ENCODE results near the gene SPRYD3.
A peak's percentile ranks its signal among the peaks of the same experiment; 100 is the strongest.

SPRYD3 gene

GRCh38 chr12:53097564-53098353, 18.6 kb upstream of the SPRYD3 start, which contains the start of gene IGFBP6:
Gene IGFBP6 (plus strand): TSS chr12:53097667. CDS start chr12:53097718, 51 bp downstream.
- Histone ChIP-seq H3K4me3 (ENCODE audit: low read length) (peak within 1 kb of the TSS; percentile 74), H4K20me1 (ENCODE audit: control insufficient read depth, insufficient read depth, low read depth, low read length) (no peaks in the 10 kb centered on the region), H3K9me2 (replicated peaks; ENCODE audit: control insufficient read depth, low read length) (no peaks in the 10 kb centered on the region), H3F3A (ENCODE audit: control insufficient read depth, insufficient read depth) (peaks cover 9% of the 10 kb centered on the region), H3K27ac (ENCODE audit: low read depth, low read length) (no peak within 1 kb of the TSS), H3K9me3 (ENCODE audit: control insufficient read depth, insufficient read depth, low read length) (no peaks in the 10 kb centered on the region), H3K36me3 (ENCODE audit: control insufficient read depth, low read length) (no peaks in the 10 kb centered on the region), H3K79me2 (ENCODE audit: control insufficient read depth, low read length) (no peaks in the 10 kb centered on the region), H3K27me3 (ENCODE audit: control insufficient read depth, low read length) (peaks cover 27% of the 10 kb centered on the region), H3K4me2 (ENCODE audit: low read length) (peak within 1 kb of the TSS; percentile 90), H3K4me1 (ENCODE audit: control insufficient read depth, low read length) (peaks cover 37% of the 10 kb centered on the region)
- TF ChIP-seq EZH2phosphoT487 (IDR thresholded peaks at IDR 0.05; ENCODE audit: borderline replicate concordance, low read length) (no peak), CTCF (IDR thresholded peaks at IDR 0.05; ENCODE audit: low read depth, low read length, poor library complexity, severe bottlenecking) (peak; percentile 10)

- Histone ChIP-seq H3K27ac (ENCODE audit: low read depth, low read length) (no peak overlapping the region), H3K9me3 (ENCODE audit: control insufficient read depth, insufficient read depth, low read length) (no peaks in the 10 kb centered on the region), H3K4me3 (ENCODE audit: low read length) (peak overlapping the region; percentile 74), H3K9me2 (replicated peaks; ENCODE audit: control insufficient read depth, low read length) (no peaks in the 10 kb centered on the region), H4K20me1 (ENCODE audit: control insufficient read depth, insufficient read depth, low read depth, low read length) (no peaks in the 10 kb centered on the region), H3K4me1 (ENCODE audit: control insufficient read depth, low read length) (peaks cover 31% of the 10 kb centered on the region), H3F3A (ENCODE audit: control insufficient read depth, insufficient read depth) (peaks cover 9% of the 10 kb centered on the region), H3K4me2 (ENCODE audit: low read length) (peak overlapping the region; percentile 90), H3K27me3 (ENCODE audit: control insufficient read depth, low read length) (peaks cover 27% of the 10 kb centered on the region), H3K36me3 (ENCODE audit: control insufficient read depth, low read length) (no peaks in the 10 kb centered on the region), H3K79me2 (ENCODE audit: control insufficient read depth, low read length) (no peaks in the 10 kb centered on the region)
- TF ChIP-seq EZH2phosphoT487 (IDR thresholded peaks at IDR 0.05; ENCODE audit: borderline replicate concordance, low read length) (no peak), CTCF (IDR thresholded peaks at IDR 0.05; ENCODE audit: low read depth, low read length, poor library complexity, severe bottlenecking) (no peak)
Observed at GRCh38 chr12:53097207-53097563, 18.0 kb upstream of the SPRYD3 start.

- Histone ChIP-seq H3K27ac (ENCODE audit: low read depth, low read length) (no peak overlapping the region), H3K4me1 (ENCODE audit: control insufficient read depth, low read length) (peaks cover 27% of the 10 kb centered on the region), H3K79me2 (ENCODE audit: control insufficient read depth, low read length) (no peaks in the 10 kb centered on the region), H3K36me3 (ENCODE audit: control insufficient read depth, low read length) (no peaks in the 10 kb centered on the region), H4K20me1 (ENCODE audit: control insufficient read depth, insufficient read depth, low read depth, low read length) (no peaks in the 10 kb centered on the region), H3F3A (ENCODE audit: control insufficient read depth, insufficient read depth) (peaks cover 9% of the 10 kb centered on the region), H3K27me3 (ENCODE audit: control insufficient read depth, low read length) (peaks cover 27% of the 10 kb centered on the region), H3K9me2 (replicated peaks; ENCODE audit: control insufficient read depth, low read length) (no peaks in the 10 kb centered on the region), H3K4me3 (ENCODE audit: low read length) (peak overlapping the region; percentile 74), H3K9me3 (ENCODE audit: control insufficient read depth, insufficient read depth, low read length) (no peaks in the 10 kb centered on the region), H3K4me2 (ENCODE audit: low read length) (peak overlapping the region; percentile 90)
- no peak for TF ChIP-seq CTCF (IDR thresholded peaks at IDR 0.05; ENCODE audit: low read depth, low read length, poor library complexity, severe bottlenecking)
- no peak for TF ChIP-seq EZH2phosphoT487 (IDR thresholded peaks at IDR 0.05; ENCODE audit: borderline replicate concordance, low read length)
Observed at GRCh38 chr12:53096759-53097158, 17.6 kb upstream of the SPRYD3 start.
